Nasal cavity respiratory epithelium epithelial cell of viscerocranial mucosa (primary cell): ENCODE results near the gene ZNF418. TPM values are rescaled to one million over a fixed set of nuclear protein-coding genes. Genes with fewer than 3 reads are reported as not detected.

Experiments used
- total RNA-seq: library from RNA; depleted of rRNA; stranded (reverse); fragments of >200 nt; gene quantifications from 2 replicates; pipeline ENCODE4 v1.2.3, GENCODE V29; 2014

Gene ZNF418
- 4.4 and 9.4 TPM in 2 replicates for total RNA-seq

GRCh38 chr19:57934820-57935665, at the start of gene ZNF418:
Gene ZNF418, minus strand, starts transcription at chr19:57935402. Its CDS starts 1,580 bp downstream, at chr19:57933822.

DNA sequence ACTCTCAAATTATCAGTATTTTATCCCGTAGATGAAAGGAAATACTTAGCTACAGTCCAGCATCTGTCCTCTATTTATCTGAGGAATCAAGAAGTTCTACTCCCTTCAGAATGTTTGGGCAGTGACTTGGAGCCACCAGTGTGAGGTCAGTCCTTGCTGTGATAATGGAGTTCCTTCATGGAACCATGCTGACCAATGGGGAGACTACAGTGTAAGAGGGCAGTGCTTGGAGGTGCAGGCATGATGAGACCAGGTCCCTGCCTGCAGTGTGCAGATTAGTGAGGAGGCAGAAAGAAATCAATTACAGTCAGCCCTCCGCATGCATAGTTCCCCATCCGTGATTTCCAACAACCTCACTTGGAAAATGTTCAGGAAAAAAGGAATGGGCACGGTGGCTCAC, 39.2 kb upstream of the ZNF418 start, which contains the start of gene C19orf18:
Gene C19orf18, minus strand, starts transcription at position 101 of the 400 bp plus-strand sequence. CDS start 102 bp downstream, outside the sequence.

GRCh38 chr19:57947419-57948134, 12.4 kb upstream of the ZNF418 start, which contains the start of gene ZNF256:
Gene ZNF256, minus strand, starts transcription at chr19:57947706. Its CDS starts 232 bp downstream, at chr19:57947474.

DNA sequence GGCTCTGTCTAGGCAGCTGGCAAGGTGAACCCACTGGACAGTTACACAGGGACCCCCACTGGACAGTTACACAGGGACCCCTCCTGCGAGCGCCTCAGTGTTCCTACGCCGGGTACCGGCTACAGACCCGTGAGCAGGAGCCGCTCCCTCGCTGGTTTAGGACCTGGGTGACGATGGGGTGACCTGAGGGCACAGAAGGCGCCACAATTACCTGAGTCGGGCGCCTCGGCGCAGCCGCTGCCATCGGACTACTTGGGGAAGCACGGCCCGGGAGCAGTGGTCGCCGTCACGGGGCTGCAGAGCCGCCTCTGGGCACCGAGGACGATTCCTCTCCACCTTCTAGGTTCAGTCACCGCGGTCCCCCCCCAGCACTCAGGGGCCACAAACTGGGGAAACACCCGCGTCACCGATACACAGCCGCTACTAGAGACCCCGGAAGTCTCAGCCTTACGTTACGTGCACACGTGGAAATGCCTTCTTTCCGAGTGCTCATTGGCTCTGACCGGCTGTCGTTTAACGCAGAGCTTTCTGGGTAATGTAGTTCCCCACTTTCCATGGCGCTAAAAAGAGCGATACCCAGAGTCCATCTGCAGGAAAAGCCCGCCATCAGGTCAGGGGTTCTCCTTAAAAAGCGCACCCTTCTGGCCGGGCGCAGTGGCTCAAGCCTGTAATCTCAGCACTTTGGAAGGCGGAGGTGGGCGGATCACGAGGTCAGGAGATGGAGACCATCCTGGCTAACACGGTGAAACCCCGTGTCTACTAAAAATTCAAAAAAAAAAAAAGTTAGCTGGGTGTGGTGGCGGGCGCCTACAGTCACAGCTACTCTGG, 18.8 kb downstream of the ZNF418 start, which contains the start of gene ZNF417:
Gene ZNF417, minus strand, starts transcription at position 425 of the 828 bp plus-strand sequence. Its CDS starts 181 bp downstream, at position 244.

DNA sequence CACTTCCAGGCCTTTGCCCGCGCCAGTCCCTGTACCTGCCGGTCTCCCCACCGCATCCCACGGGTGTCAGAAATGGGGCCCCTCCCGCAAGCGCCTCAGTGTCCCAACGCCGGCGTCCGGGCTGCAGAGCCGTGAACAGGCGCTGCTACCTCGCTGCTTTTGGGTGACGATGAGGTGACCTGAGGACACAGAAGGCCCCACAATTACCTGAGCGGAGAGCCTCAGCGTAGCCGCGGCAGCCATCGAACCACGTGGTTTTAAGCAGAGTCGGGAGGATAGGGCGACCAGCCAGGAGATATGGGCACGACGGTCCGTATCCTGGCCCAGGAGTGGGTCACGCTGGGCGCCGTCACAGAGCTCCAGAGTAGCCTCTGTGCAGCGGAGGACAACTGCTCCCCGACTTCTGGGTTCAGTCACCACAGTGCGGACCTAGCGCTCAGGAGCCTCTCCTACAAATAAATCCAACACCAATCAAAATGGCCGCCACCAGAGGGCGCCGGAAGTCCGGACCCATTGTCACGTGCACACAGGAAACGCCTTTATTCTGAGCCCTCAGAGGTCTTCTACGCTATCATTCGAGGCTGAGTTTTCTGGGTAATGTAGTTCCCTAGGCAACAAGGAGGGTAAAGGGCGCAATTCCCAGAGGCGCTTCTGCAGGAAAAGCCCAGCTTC, 46.5 kb downstream of the ZNF418 start, which contains the start of gene ZNF814:
Gene ZNF814, minus strand, starts transcription at position 478 of the 672 bp plus-strand sequence. Its CDS starts 235 bp downstream, at position 243.

Other genes with a start within 250 kb of the ZNF418 start
- gene ZNF154, start 226.2 kb downstream of the ZNF418 start, total RNA-seq: 1.0 and 4.7 TPM in 2 replicates
- gene ZNF671, start 207.8 kb downstream of the ZNF418 start, total RNA-seq: 3.4 and 6.4 TPM in 2 replicates
- gene ZNF776, start 188.6 kb downstream of the ZNF418 start, total RNA-seq: 8.9 and 14.8 TPM in 2 replicates
- 15.0 and 19.5 TPM in 2 replicates for gene ZNF586, start 165.7 kb downstream of the ZNF418 start, total RNA-seq
- gene ZNF552, start 120.5 kb downstream of the ZNF418 start, total RNA-seq: 5.8 and 10.5 TPM in 2 replicates
- 22.9 and 39.3 TPM in 2 replicates for gene ZNF587B, start 105.1 kb downstream of the ZNF418 start, total RNA-seq
- gene ZNF587, start 85.5 kb downstream of the ZNF418 start, total RNA-seq: 17.8 and 37.2 TPM in 2 replicates
- gene ZNF814, start 46.4 kb downstream of the ZNF418 start, total RNA-seq: 8.2 and 16.9 TPM in 2 replicates
- 14.4 and 23.4 TPM in 2 replicates for gene ZNF417, start 18.8 kb downstream of the ZNF418 start, total RNA-seq
- 8.5 and 13.0 TPM in 2 replicates for gene ZNF256, start 12.3 kb upstream of the ZNF418 start, total RNA-seq
- 0.28 and 0.34 TPM in 2 replicates for gene C19orf18, start 39.1 kb upstream of the ZNF418 start, total RNA-seq
- gene ZNF606, start 67.4 kb upstream of the ZNF418 start, total RNA-seq: 7.2 and 15.1 TPM in 2 replicates
- not detected in 2 replicates for gene ZSCAN1, start 98.6 kb upstream of the ZNF418 start, total RNA-seq
- 1.7 and 7.8 TPM in 2 replicates for gene ZNF135, start 123.9 kb upstream of the ZNF418 start, total RNA-seq
- 48.9 and 59.8 TPM in 2 replicates for gene ZSCAN18, start 162.8 kb upstream of the ZNF418 start, total RNA-seq
- 17.1 and 21.4 TPM in 2 replicates for gene ZNF329, start 215.4 kb upstream of the ZNF418 start, total RNA-seq
- gene ZNF274, start 247.7 kb upstream of the ZNF418 start, total RNA-seq: 41.7 and 43.9 TPM in 2 replicates